Activated CD8-positive, alpha-beta memory T cell treated with anti-CD3 and anti-CD28 coated beads, Interleukin-2, amount 50 U/mL, for 48 hours (primary cell): Measurements from ENCODE around the gene AMPD1.

Experiments
- DNase-seq: peaks from one replicate; pipeline ENCODE4 v3.0.0-alpha.2; 2020

Gene AMPD1

GRCh38 chr1:114627107-114627506 is 68.2 kb downstream of the AMPD1 start:
- no peak for DNase-seq

- no peak for DNase-seq
Measured at GRCh38 chr1:114623364-114623763, 72.0 kb downstream of the AMPD1 start.
